IPS DF 4.7 (cell line): ENCODE measurements around the gene GLT8D1.

Source experiments
- DNase-seq: peaks from one replicate; pipeline ENCODE4 v3.0.0-alpha.2; 2013; ENCODE audit warnings: low spot score; ENCODE audit errors: extremely low read depth

GLT8D1 gene

GRCh38 chr3:52712291-52713212 is 7.0 kb upstream of the GLT8D1 start:
- DNase-seq = no peak

- no peak for DNase-seq
Measured at GRCh38 chr3:52710512-52710911, 4.9 kb upstream of the GLT8D1 start.

- no peak for DNase-seq
Measured at GRCh38 chr3:52707585-52707984, 2.0 kb upstream of the GLT8D1 start.

- no peak for DNase-seq
Measured at GRCh38 chr3:52705438-52705687, 228 bp downstream of the GLT8D1 start.

GRCh38 chr3:52704611-52705437 is 767 bp downstream of the GLT8D1 start:
- no peak for DNase-seq

GRCh38 chr3:52703341-52703740 is 2.2 kb downstream of the GLT8D1 start:
- no peak for DNase-seq

GRCh38 chr3:52697632-52697965 is 8.0 kb downstream of the GLT8D1 start:
- no peak for DNase-seq

GRCh38 chr3:52696830-52697631 is 8.6 kb downstream of the GLT8D1 start:
- no peak for DNase-seq

GRCh38 chr3:52695798-52696671 is 9.6 kb downstream of the GLT8D1 start:
- DNase-seq = no peak

- DNase-seq = no peak
Measured at GRCh38 chr3:52694528-52695189, 10.9 kb downstream of the GLT8D1 start.

GRCh38 chr3:52693071-52693470 is 12.5 kb downstream of the GLT8D1 start:
- DNase-seq = no peak

GRCh38 chr3:52690560-52690959 is 15.0 kb downstream of the GLT8D1 start:
- DNase-seq = no peak

GRCh38 chr3:52689151-52689550 is 16.4 kb downstream of the GLT8D1 start:
- DNase-seq = no peak

- DNase-seq = no peak
Measured at GRCh38 chr3:52688266-52688665, 17.3 kb downstream of the GLT8D1 start.

- DNase-seq = peak; percentile 72
Measured at GRCh38 chr3:52685709-52686691, 19.6 kb downstream of the GLT8D1 start, which contains the start of the genes GNL3 and PBRM1. Gene GNL3, plus strand, starts transcription at chr3:52686032. Its CDS starts 61 bp downstream, at chr3:52686093. Gene PBRM1, minus strand, starts transcription at chr3:52685913.

- DNase-seq = no peak
Measured at GRCh38 chr3:52685285-52685708, 20.3 kb downstream of the GLT8D1 start.

GRCh38 chr3:52684184-52684583 is 21.4 kb downstream of the GLT8D1 start:
- DNase-seq = no peak

- DNase-seq = no peak
Measured at GRCh38 chr3:52683611-52684010, 22.0 kb downstream of the GLT8D1 start.

GRCh38 chr3:52682016-52682415 is 23.6 kb downstream of the GLT8D1 start:
- no peak for DNase-seq
